Sigmoid colon (tissue), 7 donors: ENCODE measurements around the gene IL22RA2. TPM values are rescaled to one million over a fixed set of nuclear protein-coding genes. Genes with fewer than 3 reads are reported as not detected.

Source experiments
- DNase-seq: peaks from one replicate; pipeline ENCODE4 v3.0.0-alpha.2; 2019
- H3K27ac ChIP-seq, 4 donors: fragments of 200-600 bp; sonication (generic); one replicate each; pipeline ENCODE4 v1.5.1; 2016 to 2019; ENCODE audit warnings: mild to moderate bottlenecking in 1 of 4
- H3K27me3 ChIP-seq, 3 donors: fragments of 200-600 bp; sonication (generic); one replicate each; pipeline ENCODE4 v1.5.1; 2019; ENCODE audit warnings: mild to moderate bottlenecking in 1 of 3
- H3K36me3 ChIP-seq, 4 donors: fragments of 200-600 bp; sonication (generic); one replicate each; pipeline ENCODE4 v1.5.1; 2016 to 2019
- H3K4me1 ChIP-seq, 4 donors: fragments of 200-600 bp; sonication (generic); one replicate each; pipeline ENCODE4 v1.5.1; 2017 to 2019
- H3K4me3 ChIP-seq, 4 donors: fragments of 200-600 bp; sonication (generic); one replicate each; pipeline ENCODE4 v1.5.1; 2017 to 2019; ENCODE audit warnings: mild to moderate bottlenecking in 2 of 4, moderate library complexity in 1 of 4
- H3K9me3 ChIP-seq, 4 donors: fragments of 200-600 bp in 3 of 4; sonication (generic) in 3 of 4; one replicate each; pipeline versions ENCODE4 v1.5.1 to v1.6.1; 2013 to 2019
- CTCF ChIP-seq, 4 experiments: fragments of 450-650 bp in 3 of 4; fragments of 200-600 bp in 1 of 4; IDR thresholded peaks; one replicate each; pipeline ENCODE4 v1.5.1; 2016 to 2019; ENCODE audit warnings: antibody characterized with exemption in 4 of 4, mild to moderate bottlenecking in 3 of 4, moderate library complexity in 2 of 4
- EP300 ChIP-seq, 4 donors: sonication (generic); formaldehyde crosslinking; IDR thresholded peaks; one replicate each; pipeline ENCODE4 v1.6.1; 2017; ENCODE audit warnings: antibody characterized with exemption in 4 of 4
- POLR2A ChIP-seq, 2 donors: fragments of 450-650 bp; IDR thresholded peaks; one replicate each; pipeline ENCODE4 v1.6.1; 2016; ENCODE audit warnings: antibody characterized with exemption in 2 of 2, mild to moderate bottlenecking in 2 of 2, moderate library complexity in 2 of 2
- POLR2AphosphoS5 ChIP-seq, 4 donors: sonication (generic); formaldehyde crosslinking; IDR thresholded peaks; one replicate each; pipeline ENCODE4 v1.6.1; 2017; ENCODE audit warnings: antibody characterized with exemption in 4 of 4
- WGBS, 2 donors: extraction: QIAGEN DNeasy Blood & Tissue Kit; methylation state at CpG; one replicate each; pipeline ENCODE4 v1.1.7; 2013; 5-methylcytosine and 5-hydroxymethylcytosine counted together
- intact Hi-C: fragments of 100-400 bp; cut with DNase I; formaldehyde crosslinking; loops from one replicate; pipeline ENCODE4 v1.15.1; 2023
- polyA plus RNA-seq, 3 donors: library from polyadenylated mRNA; stranded (reverse); fragments of 200-250 nt; gene quantifications; one replicate each; pipeline ENCODE4 v1.2.3, GENCODE V29; 2013
- total RNA-seq, 4 donors: library from RNA; depleted of rRNA; stranded (reverse); fragments of >200 nt; gene quantifications; one replicate each; pipeline ENCODE4 v1.1.0, GENCODE V29; 2016
- donor health status: healthy with polysubstance abuse.
- donor health status: Bipolar disorder and iron deficiency.
- donor health status: healthy.

Gene IL22RA2
- total and polyA plus RNA-seq, 7 donors = 0.35 TPM; not detected in 6

- intact Hi-C loops = no loop called here
- no peak for DNase-seq
- H3K27ac ChIP-seq = no peak overlapping the region
- whole genome bisulfite sequencing, 2 donors = 95 to 96% methylated on average over 12 of the region's 12 CpGs
- no peaks in the 10 kb centered on the region for H3K36me3 ChIP-seq
- H3K27me3 ChIP-seq = no peaks in the 10 kb centered on the region
- TF ChIP-seq POLR2A (IDR thresholded peaks at IDR 0.05) (no peak), CTCF (IDR thresholded peaks at IDR 0.05) (no peak), EP300 (IDR thresholded peaks at IDR 0.05) (no peak), POLR2AphosphoS5 (IDR thresholded peaks at IDR 0.05) (no peak)
- H3K4me1 ChIP-seq = no peaks in the 10 kb centered on the region
- no peak overlapping the region for H3K4me3 ChIP-seq
- H3K9me3 ChIP-seq = no peaks in the 10 kb centered on the region
Measured at GRCh38 chr6:137163732-137164318, 9.6 kb downstream of the IL22RA2 start.

- Histone ChIP-seq H3K4me3 (no peak overlapping the region), H3K27ac (no peak overlapping the region), H3K36me3 (no peaks in the 10 kb centered on the region), H3K9me3 (no peaks in the 10 kb centered on the region), H3K4me1 (no peaks in the 10 kb centered on the region), H3K27me3 (no peaks in the 10 kb centered on the region)
- WGBS, 2 donors = 78 to 85% methylated on average over 3 of the region's 3 CpGs
- no peak for DNase-seq
- no peak for TF ChIP-seq EP300 (IDR thresholded peaks at IDR 0.05)
- TF ChIP-seq POLR2A (IDR thresholded peaks at IDR 0.05) = no peak
- TF ChIP-seq CTCF (IDR thresholded peaks at IDR 0.05) = no peak
- no peak for TF ChIP-seq POLR2AphosphoS5 (IDR thresholded peaks at IDR 0.05)
- intact Hi-C loops = no loop called here
Measured at GRCh38 chr6:137162692-137163306, 10.6 kb downstream of the IL22RA2 start.

GRCh38 chr6:137161949-137162348 lies 11.5 kb downstream of the IL22RA2 start:
- no peak overlapping the region for H3K4me3 ChIP-seq
- WGBS, 2 donors = 83 to 91% methylated on average over 5 of the region's 5 CpGs
- no peaks in the 10 kb centered on the region for H3K4me1 ChIP-seq
- H3K27ac ChIP-seq = no peak overlapping the region
- no peaks in the 10 kb centered on the region for H3K27me3 ChIP-seq
- intact Hi-C loops = no loop called here
- TF ChIP-seq CTCF (IDR thresholded peaks at IDR 0.05) = no peak
- no peak for TF ChIP-seq POLR2AphosphoS5 (IDR thresholded peaks at IDR 0.05)
- TF ChIP-seq EP300 (IDR thresholded peaks at IDR 0.05) = no peak
- H3K9me3 ChIP-seq = no peaks in the 10 kb centered on the region
- no peaks in the 10 kb centered on the region for H3K36me3 ChIP-seq
- DNase-seq = no peak

GRCh38 chr6:137160763-137161162 lies 12.7 kb downstream of the IL22RA2 start:
- no peaks in the 10 kb centered on the region for H3K36me3 ChIP-seq
- WGBS, 2 donors = 63 to 75% methylated on average over 3 of the region's 3 CpGs
- no peak overlapping the region for H3K4me3 ChIP-seq
- intact Hi-C loops = no loop called here
- no peaks in the 10 kb centered on the region for H3K4me1 ChIP-seq
- H3K27me3 ChIP-seq = no peaks in the 10 kb centered on the region
- H3K9me3 ChIP-seq = no peaks in the 10 kb centered on the region
- no peak for DNase-seq
- H3K27ac ChIP-seq = no peak overlapping the region
- TF ChIP-seq POLR2A (IDR thresholded peaks at IDR 0.05) (no peak), CTCF (IDR thresholded peaks at IDR 0.05) (no peak), POLR2AphosphoS5 (IDR thresholded peaks at IDR 0.05) (no peak), EP300 (IDR thresholded peaks at IDR 0.05) (no peak)

GRCh38 chr6:137159912-137160311 lies 13.5 kb downstream of the IL22RA2 start:
- no peaks in the 10 kb centered on the region for H3K27me3 ChIP-seq
- H3K36me3 ChIP-seq = no peaks in the 10 kb centered on the region
- no peaks in the 10 kb centered on the region for H3K9me3 ChIP-seq
- intact Hi-C loops = no loop called here
- H3K27ac ChIP-seq = no peak overlapping the region
- H3K4me1 ChIP-seq = no peaks in the 10 kb centered on the region
- TF ChIP-seq EP300 (IDR thresholded peaks at IDR 0.05) = no peak
- no peak for TF ChIP-seq POLR2AphosphoS5 (IDR thresholded peaks at IDR 0.05)
- no peak for TF ChIP-seq POLR2A (IDR thresholded peaks at IDR 0.05)
- no peak for TF ChIP-seq CTCF (IDR thresholded peaks at IDR 0.05)
- no peak for DNase-seq
- no peak overlapping the region for H3K4me3 ChIP-seq
